Esophagus muscularis mucosa (tissue), 4 donors: ENCODE measurements around the gene FAM222B. TPM values are rescaled to one million over a fixed set of nuclear protein-coding genes. Genes with fewer than 3 reads are reported as not detected.

Experiments
- DNase-seq: peaks from one replicate; pipeline ENCODE4 v3.0.0-alpha.2; 2017; ENCODE audit errors: extremely low spot score
- H3K27ac ChIP-seq, 4 donors: fragments of 200-600 bp; sonication (generic); replicated peaks in 1 of 4; 1 replicate in 3 of 4; 2 replicates in 1 of 4; pipeline ENCODE4 v1.5.1; 2016 to 2019; ENCODE audit warnings: mild to moderate bottlenecking in 1 of 4
- H3K27me3 ChIP-seq, 4 donors: fragments of 200-600 bp; sonication (generic); one replicate each; pipeline versions ENCODE4 v1.5.1 to v1.6.0; 2016 to 2019
- H3K36me3 ChIP-seq, 4 donors: fragments of 200-600 bp; sonication (generic); one replicate each; pipeline ENCODE4 v1.5.1; 2016 to 2019
- H3K4me1 ChIP-seq, 4 donors: fragments of 200-600 bp; sonication (generic); one replicate each; pipeline ENCODE4 v1.5.1; 2016 to 2019
- H3K4me3 ChIP-seq, 4 donors: fragments of 200-600 bp; sonication (generic); 1 replicate in 2 of 4; 2 replicates in 2 of 4; pipeline ENCODE4 v1.5.1; 2016 to 2019; ENCODE audit warnings: mild to moderate bottlenecking in 4 of 4, moderate library complexity in 1 of 4
- H3K9me3 ChIP-seq, 4 donors: fragments of 200-600 bp; sonication (generic); 1 replicate in 3 of 4; 2 replicates in 1 of 4; pipeline ENCODE4 v1.5.1; 2016 to 2019
- CTCF ChIP-seq, 3 experiments: fragments of 200-600 bp in 2 of 3; fragments of 450-650 bp in 1 of 3; sonication (generic) in 2 of 3; IDR thresholded peaks; one replicate each; pipeline ENCODE4 v1.5.1; 2017 to 2019; ENCODE audit warnings: antibody characterized with exemption in 3 of 3, mild to moderate bottlenecking in 2 of 3, moderate library complexity in 1 of 3
- EP300 ChIP-seq: sonication (generic); formaldehyde crosslinking; IDR thresholded peaks from one replicate; pipeline ENCODE4 v1.6.1; 2017; ENCODE audit warnings: antibody characterized with exemption
- POLR2A ChIP-seq: fragments of 450-650 bp; IDR thresholded peaks from one replicate; pipeline ENCODE4 v1.6.1; 2017; ENCODE audit warnings: antibody characterized with exemption, moderate library complexity, mild to moderate bottlenecking, low read depth
- POLR2AphosphoS5 ChIP-seq, 2 donors: sonication (generic); formaldehyde crosslinking; IDR thresholded peaks; one replicate each; pipeline ENCODE4 v1.6.1; 2017; ENCODE audit warnings: antibody characterized with exemption in 2 of 2
- WGBS: methylation state at CpG from one replicate; pipeline ENCODE4 v1.1.5; 2018; 5-methylcytosine and 5-hydroxymethylcytosine counted together
- intact Hi-C: fragments of 100-400 bp; cut with DNase I; formaldehyde crosslinking; loops from one replicate; pipeline ENCODE4 v1.15.1; 2023
- total RNA-seq, 4 donors: library from RNA; depleted of rRNA; stranded (reverse); fragments of >200 nt; gene quantifications; one replicate each; pipeline versions ENCODE4 v1.1.0 to v1.2.1, GENCODE V29; 2016

The FAM222B gene
- total RNA-seq, 4 donors from 2014 or later, result 15.9 to 48.1 (median 30.3) TPM

GRCh38 chr17:28857905-28858800 is 15.6 kb upstream of the FAM222B start:
- peaks cover 11 to 18% (median 16%) of the 10 kb centered on the region in 4 donors for H3K4me1 ChIP-seq
- DNase-seq, result no peak
- intact Hi-C loops, result loop anchor here (5.0 kb wide), 1 partner anchor 96 kb away; no protein-coding TSS in a partner anchor
- H3K9me3 ChIP-seq, result no peaks in the 10 kb centered on the region
- peaks cover 20 to 62% (median 54%) of the 10 kb centered on the region in 4 donors for H3K36me3 ChIP-seq
- WGBS, result 98% methylated on average over 3 of the region's 3 CpGs
- H3K4me3 ChIP-seq, result no peak overlapping the region
- no peak overlapping the region for H3K27ac ChIP-seq
- H3K27me3 ChIP-seq, result no peaks in the 10 kb centered on the region
- TF ChIP-seq CTCF (IDR thresholded peaks at IDR 0.05) (no peak), POLR2A (no peak), EP300 (no peak), POLR2AphosphoS5 (IDR thresholded peaks at IDR 0.05) (no peak)

GRCh38 chr17:28856028-28856574 is 13.5 kb upstream of the FAM222B start:
- TF ChIP-seq POLR2A (no peak), CTCF (IDR thresholded peaks at IDR 0.05) (no peak), POLR2AphosphoS5 (IDR thresholded peaks at IDR 0.05) (no peak), EP300 (no peak)
- DNase-seq, result no peak
- Histone ChIP-seq H3K36me3 (peaks cover 20 to 51% (median 49%) of the 10 kb centered on the region in 4 donors), H3K27ac (no peak overlapping the region), H3K27me3 (no peaks in the 10 kb centered on the region), H3K4me1 (peaks cover 11 to 18% (median 16%) of the 10 kb centered on the region in 4 donors), H3K9me3 (no peaks in the 10 kb centered on the region), H3K4me3 (no peak overlapping the region)
- WGBS, result 85% methylated on average over 5 of the region's 5 CpGs
- intact Hi-C loops, result loop anchor here (5.0 kb wide), 1 partner anchor 94 kb away; no protein-coding TSS in a partner anchor

GRCh38 chr17:28855336-28855679 is 12.7 kb upstream of the FAM222B start:
- Histone ChIP-seq H3K27ac (peak overlapping the region; percentile 70 to 82 (median 76)), H3K4me3 (peak overlapping the region; percentile 65 to 80 (median 67)), H3K27me3 (no peaks in the 10 kb centered on the region), H3K9me3 (no peaks in the 10 kb centered on the region), H3K36me3 (peaks cover 16 to 43% (median 41%) of the 10 kb centered on the region in 4 donors), H3K4me1 (peaks cover 11 to 18% (median 16%) of the 10 kb centered on the region in 4 donors)
- TF ChIP-seq POLR2AphosphoS5 (IDR thresholded peaks at IDR 0.05) (no peak), POLR2A (no peak), EP300 (no peak), CTCF (IDR thresholded peaks at IDR 0.05) (no peak)
- DNase-seq, result no peak
- intact Hi-C loops, result loop anchor here (5.0 kb wide), 1 partner anchor 93 kb away; no protein-coding TSS in a partner anchor
- 19% methylated on average over 5 of the region's 5 CpGs for WGBS

GRCh38 chr17:28854457-28855335 is 12.1 kb upstream of the FAM222B start, which contains the start of gene ERAL1:
Gene ERAL1 (plus strand): TSS chr17:28855016. CDS start chr17:28855035, 19 bp downstream.
- peak within 1 kb of the TSS; percentile 65 to 80 (median 67) for H3K4me3 ChIP-seq
- H3K4me1 ChIP-seq, result peaks cover 11 to 18% (median 16%) of the 10 kb centered on the region in 4 donors
- H3K27me3 ChIP-seq, result no peaks in the 10 kb centered on the region
- intact Hi-C loops, result loop anchor here (5.0 kb wide), 2 partner anchors 37 to 92 kb away; no protein-coding TSS in a partner anchor
- TF ChIP-seq POLR2AphosphoS5 (IDR thresholded peaks at IDR 0.05) (peak; percentile 84 to 89), EP300 (no peak), CTCF (IDR thresholded peaks at IDR 0.05) (peak in 1 of 3 experiments; percentile 30), POLR2A (peak; percentile 30)
- peak within 1 kb of the TSS; percentile 70 to 82 (median 76) for H3K27ac ChIP-seq
- H3K36me3 ChIP-seq, result peaks cover 10 to 37% (median 35%) of the 10 kb centered on the region in 4 donors
- 2% methylated on average over 42 of the region's 42 CpGs for WGBS
- peak; percentile 95 for DNase-seq
- no peaks in the 10 kb centered on the region for H3K9me3 ChIP-seq
